H1 (cell line): ENCODE data around the gene GALNT2. TPM values are rescaled to one million over a fixed set of nuclear protein-coding genes. Genes with fewer than 3 reads are reported as not detected.

Source experiments
- CTCF ChIA-PET: fragments of 300-600 bp; sonication (Branson Sonifier 250); formaldehyde crosslinking; loops from one replicate; lab custom pipeline; 2021; ENCODE audit not compliant: partially characterized antibody; lab: Charles Lee
- POLR2A ChIA-PET: fragments of 300-600 bp; sonication (Branson Sonifier 250); formaldehyde crosslinking; loops from one replicate; lab custom pipeline; 2021; ENCODE audit warnings: inconsistent platforms; ENCODE audit not compliant: partially characterized antibody; lab: Charles Lee
- DNase-seq, 2 experiments: peaks; one replicate each; pipeline versions ENCODE4 v3.0.0 to v3.0.0-alpha.2; 2010 to 2022; ENCODE audit warnings: low spot score in 2 of 2, low read depth in 1 of 2, mixed read lengths in 1 of 2
- FAIRE-seq: peaks from 2 replicates; lab custom pipeline; 2011; peaks lifted over from hg19 to GRCh38; lab: Jason Lieb, UNC
- H2AFZ ChIP-seq: 2 replicates; pipeline ENCODE4 v1.8.1; 2012; ENCODE audit warnings: low read length, inconsistent platforms
- H2AK5ac ChIP-seq: 2 replicates; pipeline ENCODE4 v1.6.1; 2013; ENCODE audit warnings: low read depth, low read length
- H2BK120ac ChIP-seq: replicated peaks from 2 replicates; pipeline ENCODE3; 2013; ENCODE audit warnings: low read depth, low read length, inconsistent platforms
- H2BK12ac ChIP-seq: 2 replicates; pipeline ENCODE4 v1.6.1; 2013; ENCODE audit warnings: low read depth, low read length
- H2BK15ac ChIP-seq: 2 replicates; pipeline ENCODE4 v1.6.1; 2013; ENCODE audit warnings: low read length
- H2BK20ac ChIP-seq: 2 replicates; pipeline ENCODE4 v1.6.1; 2013; ENCODE audit warnings: low read length
- H2BK5ac ChIP-seq: 2 replicates; pipeline ENCODE4 v1.6.1; 2013; ENCODE audit warnings: low read depth, low read length
- H3K14ac ChIP-seq: 2 replicates; pipeline ENCODE4 v1.6.1; 2013; ENCODE audit warnings: inconsistent platforms; ENCODE audit not compliant: insufficient read length
- H3K18ac ChIP-seq: 2 replicates; pipeline ENCODE4 v1.6.1; 2013; ENCODE audit warnings: low read length; ENCODE audit errors: extremely low read depth
- H3K23ac ChIP-seq: 2 replicates; pipeline ENCODE4 v1.6.1; 2013; ENCODE audit warnings: inconsistent platforms; ENCODE audit not compliant: insufficient read length
- H3K23me2 ChIP-seq: 2 replicates; pipeline ENCODE4 v1.6.1; 2013; ENCODE audit warnings: low read depth, low read length
- H3K27ac ChIP-seq: 2 replicates; pipeline ENCODE4 v1.6.1; 2011; ENCODE audit warnings: low read depth, low read length, inconsistent platforms
- H3K27me3 ChIP-seq, 4 experiments: replicated peaks in 1 of 4; 1 replicate in 1 of 4; 2 replicates in 3 of 4; pipeline versions ENCODE4 v1.6.1 to v1.8.1; 2011 to 2013; ENCODE audit warnings: low read length in 3 of 4, mild to moderate bottlenecking in 3 of 4, inconsistent platforms in 2 of 4, mixed read lengths in 2 of 4, moderate library complexity in 1 of 4; ENCODE audit not compliant: control insufficient read depth in 3 of 4, insufficient read depth in 3 of 4; ENCODE audit errors: extremely low read depth in 1 of 4
- H3K36me3 ChIP-seq, 4 experiments: 2 replicates each; pipeline versions ENCODE4 v1.6.1 to v1.8.1; 2011 to 2013; ENCODE audit warnings: mild to moderate bottlenecking in 4 of 4, low read length in 3 of 4, moderate library complexity in 2 of 4, control low read depth in 1 of 4, inconsistent platforms in 1 of 4; ENCODE audit not compliant: insufficient read depth in 4 of 4, control insufficient read depth in 2 of 4
- H3K4ac ChIP-seq: replicated peaks from 2 replicates; pipeline ENCODE3; 2013; ENCODE audit warnings: low read length, low read depth, mixed read lengths, inconsistent platforms; ENCODE audit not compliant: insufficient read length
- H3K4me1 ChIP-seq, 4 experiments: replicated peaks in 1 of 4; 1 replicate in 1 of 4; 2 replicates in 3 of 4; pipeline versions ENCODE4 v1.6.1 to v1.8.1; 2011 to 2013; ENCODE audit warnings: low read length in 3 of 4, inconsistent platforms in 2 of 4, mixed read lengths in 1 of 4; ENCODE audit not compliant: insufficient read depth in 4 of 4, control insufficient read depth in 3 of 4
- H3K4me2 ChIP-seq, 2 experiments: 2 replicates each; pipeline versions ENCODE4 v1.6.1 to v1.8.1; 2011 to 2013; ENCODE audit warnings: low read depth in 2 of 2, low read length in 2 of 2, control low read depth in 1 of 2, inconsistent platforms in 1 of 2, mild to moderate bottlenecking in 1 of 2; ENCODE audit not compliant: insufficient read depth in 1 of 2
- H3K4me3 ChIP-seq, 4 experiments: fragments of 200-600, 300-600 bp in 1 of 4; sonication (generic), shearing (Covaris generic), sonication (Bioruptor Twin) in 1 of 4; 2 replicates each; pipeline versions ENCODE4 v1.5.1 to v1.8.1; 2011 to 2016; ENCODE audit warnings: low read length in 4 of 4, low read depth in 3 of 4, control low read depth in 2 of 4, inconsistent platforms in 2 of 4, mild to moderate bottlenecking in 2 of 4, mixed read lengths in 1 of 4, moderate library complexity in 1 of 4; ENCODE audit not compliant: insufficient read depth in 2 of 4; ENCODE audit errors: extremely low read depth in 1 of 4
- H3K56ac ChIP-seq: replicated peaks from 2 replicates; pipeline ENCODE3; 2013; ENCODE audit warnings: low read depth, mild to moderate bottlenecking, mixed read lengths, low read length, inconsistent platforms; ENCODE audit not compliant: insufficient read length
- H3K79me1 ChIP-seq: 2 replicates; pipeline ENCODE4 v1.6.1; 2013; ENCODE audit warnings: low read depth, low read length, control low read depth
- H3K79me2 ChIP-seq, 2 experiments: 2 replicates each; pipeline versions ENCODE4 v1.6.1 to v1.8.1; 2012 to 2013; ENCODE audit warnings: low read length in 2 of 2, mild to moderate bottlenecking in 2 of 2, inconsistent platforms in 1 of 2; ENCODE audit not compliant: insufficient read depth in 2 of 2, control insufficient read depth in 1 of 2
- H3K9ac ChIP-seq, 4 experiments: replicated peaks in 1 of 4; 1 replicate in 1 of 4; 2 replicates in 3 of 4; pipeline versions ENCODE4 v1.6.1 to v1.8.1; 2011 to 2013; ENCODE audit warnings: low read depth in 3 of 4, low read length in 3 of 4, control low read depth in 2 of 4, mild to moderate bottlenecking in 2 of 4, moderate library complexity in 2 of 4, inconsistent platforms in 1 of 4; ENCODE audit errors: extremely low read depth in 1 of 4
- H3K9me3 ChIP-seq, 2 experiments: 2 replicates each; pipeline versions ENCODE4 v1.6.1 to v1.8.1; 2012 to 2013; ENCODE audit warnings: mild to moderate bottlenecking in 2 of 2, moderate library complexity in 2 of 2, control low read depth in 1 of 2, inconsistent platforms in 1 of 2, low read depth in 1 of 2, low read length in 1 of 2, mixed read lengths in 1 of 2; ENCODE audit not compliant: insufficient read depth in 2 of 2
- H4K20me1 ChIP-seq, 2 experiments: replicated peaks in 1 of 2; 2 replicates each; pipeline versions ENCODE3 to v1.8.1; 2011 to 2013; ENCODE audit warnings: inconsistent platforms in 2 of 2, low read length in 2 of 2, mild to moderate bottlenecking in 1 of 2; ENCODE audit not compliant: insufficient read depth in 2 of 2, control insufficient read depth in 1 of 2
- H4K5ac ChIP-seq: 2 replicates; pipeline ENCODE4 v1.6.1; 2013; ENCODE audit warnings: low read length, low read depth, mixed read lengths, inconsistent platforms; ENCODE audit not compliant: insufficient read length
- H4K8ac ChIP-seq: 2 replicates; pipeline ENCODE4 v1.8.0; 2013; ENCODE audit warnings: mild to moderate bottlenecking, moderate library complexity, low read length, inconsistent platforms; ENCODE audit not compliant: insufficient read depth; ENCODE audit errors: extremely low read depth
- H4K91ac ChIP-seq: replicated peaks from 2 replicates; pipeline ENCODE3; 2013; ENCODE audit warnings: low read length, mixed read lengths, inconsistent platforms; ENCODE audit not compliant: insufficient read length
- CBX8 ChIP-seq: fragments of 300-800, 300-1000 bp; sonication (generic); IDR thresholded peaks from 2 replicates; pipeline ENCODE4 v1.7.1; 2016; ENCODE audit warnings: low read depth, low read length, borderline replicate concordance
- KDM1A ChIP-seq: fragments of 200-600, 300-600 bp; sonication (generic); IDR thresholded peaks from 2 replicates; pipeline ENCODE4 v1.7.1; 2016; ENCODE audit warnings: mild to moderate bottlenecking, low read length, borderline replicate concordance
- RBBP5 ChIP-seq: IDR thresholded peaks from 2 replicates; pipeline ENCODE4 v1.7.1; 2012; ENCODE audit warnings: low read depth, mild to moderate bottlenecking, inconsistent platforms, low read length, moderate library complexity, borderline replicate concordance
- SP2 ChIP-seq: IDR thresholded peaks from 2 replicates; pipeline ENCODE4 v1.6.1; 2012; ENCODE audit warnings: mild to moderate bottlenecking, low read length, inconsistent platforms
- ZNF274 ChIP-seq: IDR thresholded peaks from 2 replicates; pipeline ENCODE4 v1.7.0; 2012; ENCODE audit warnings: low read length, borderline replicate concordance; ENCODE audit errors: extremely low read depth
- WGBS, 2 experiments: shearing (Covaris generic) in 1 of 2; methylation state at CpG; one replicate each; pipeline versions ENCODE4 v1.1.6 to v1.1.7; 2013 to 2015; ENCODE audit warnings: low lambda C conversion rate in 2 of 2, mixed read lengths in 2 of 2, inconsistent platforms in 1 of 2, low coverage in 1 of 2, missing lambda C conversion rate in 1 of 2; ENCODE audit not compliant: insufficient replicate concordance in 2 of 2, insufficient coverage in 1 of 2, insufficient read length in 1 of 2; ENCODE audit errors: extremely low coverage in 1 of 2, missing lambda C conversion rate in 1 of 2; 5-methylcytosine and 5-hydroxymethylcytosine counted together
- polyA plus RNA-seq, 7 experiments: library from polyadenylated mRNA; depleted of rRNA in 3 of 7; stranded (reverse) in 5 of 7; unstranded in 2 of 7; fragments of >200 nt in 5 of 7; fragments of 200-250 nt in 2 of 7; gene quantifications; 1 replicate in 5 of 7; 2 replicates in 1 of 7; 4 replicates in 1 of 7; pipeline versions ENCODE4 v1.2.1 to v1.2.3, GENCODE V29; 2011 to 2013; ENCODE audit warnings: missing spikeins in 2 of 7, mixed read lengths in 2 of 7
- total RNA-seq: library from RNA; stranded (reverse); fragmentation: NEBNext Ultra II Directional; extraction: Animal tissue kit (Norgen Biotek cat#: 25700); gene quantifications from 2 replicates; pipeline ENCODE4 v1.2.1, GENCODE V29; 2021

GALNT2 gene
- total and polyA plus RNA-seq, 2 of the 8 experiments (the other 6 are each of a cell fraction or from before 2014, with no cell fraction given), result 34.5 to 75.3 TPM

- H3K9ac ChIP-seq, result no peak overlapping the region
- CTCF ChIA-PET, result interaction anchor here (0.6 kb wide), 1 partner anchor 320 kb away, joined by 3 read pairs; no protein-coding TSS in a partner anchor
- no peak overlapping the region for H3K23ac ChIP-seq
- H3K36me3 ChIP-seq, result peaks cover 5 to 17% (median 10%) of the 10 kb centered on the region in 4 experiments; a peak in 7 of 8 replicates
- no peak overlapping the region for H2BK15ac ChIP-seq
- H2BK120ac ChIP-seq, result no peak overlapping the region
- no peak overlapping the region for H2AFZ ChIP-seq
- peaks cover 0 to 2% (median 0%) of the 10 kb centered on the region in 4 experiments; a peak in 1 of 7 replicates for H3K4me1 ChIP-seq
- H3K79me2 ChIP-seq, result no peaks in the 10 kb centered on the region
- H3K4me3 ChIP-seq, result no peak overlapping the region
- no peak overlapping the region for H2BK20ac ChIP-seq
- H3K4ac ChIP-seq, result no peak overlapping the region
- no peaks in the 10 kb centered on the region for H3K79me1 ChIP-seq
- no peaks in the 10 kb centered on the region for H3K23me2 ChIP-seq
- no peak overlapping the region for H3K56ac ChIP-seq
- H4K8ac ChIP-seq, result no peak overlapping the region; the same call in 1 of the 2 replicates
- no peak for DNase-seq
- WGBS, 2 experiments, result 91% methylated on average over 9 of the region's 9 CpGs; no CpG with 5 or more reads in 1 of the 2 experiments
- H2AK5ac ChIP-seq, result no peak overlapping the region
- H4K5ac ChIP-seq, result no peak overlapping the region
- no peak overlapping the region for H3K18ac ChIP-seq
- H3K14ac ChIP-seq, result no peak overlapping the region
- no peaks in the 10 kb centered on the region for H3K9me3 ChIP-seq
- no peak overlapping the region for H2BK12ac ChIP-seq
- no peak for FAIRE-seq
- no peaks in the 10 kb centered on the region for H4K20me1 ChIP-seq
- no peak overlapping the region for H4K91ac ChIP-seq
- H2BK5ac ChIP-seq, result no peak overlapping the region
- POLR2A ChIA-PET, result no interaction called here
- H3K27ac ChIP-seq, result no peak overlapping the region
- H3K4me2 ChIP-seq, result no peak overlapping the region
- no peaks in the 10 kb centered on the region for H3K27me3 ChIP-seq
- no peak for TF ChIP-seq ZNF274
- TF ChIP-seq CBX8, result no peak
- TF ChIP-seq RBBP5, result no peak
- no peak for TF ChIP-seq KDM1A
- TF ChIP-seq SP2, result no peak
These were observed 256.6 kb downstream of the GALNT2 start for GRCh38 chr1:230323686-230324085.
